Ectodermal cell (in vitro differentiated cells): Measurements from ENCODE around the gene API5.
"Not testable (repeated sequence)": the region's sequence is repeated elsewhere in the genome, so short reads cannot be mapped to it uniquely, and the experiment has no call there.

Experiments
- H3K27ac ChIP-seq: 2 replicates; pipeline ENCODE4 v1.7.0; 2013; ENCODE audit warnings: mild to moderate bottlenecking, low read depth, low read length; ENCODE audit not compliant: insufficient read depth, poor library complexity, severe bottlenecking
- H3K27me3 ChIP-seq: 2 replicates; pipeline ENCODE4 v1.7.0; 2013; ENCODE audit warnings: mild to moderate bottlenecking, low read length; ENCODE audit not compliant: insufficient read depth, control insufficient read depth, poor library complexity, severe bottlenecking
- H3K36me3 ChIP-seq: one replicate; pipeline ENCODE4 v1.7.0; 2013; ENCODE audit warnings: low read length; ENCODE audit not compliant: control insufficient read depth, insufficient read depth
- H3K4me1 ChIP-seq: one replicate; pipeline ENCODE4 v1.7.0; 2013; ENCODE audit warnings: low read length; ENCODE audit not compliant: control insufficient read depth, insufficient read depth
- H3K4me3 ChIP-seq: 2 replicates; pipeline ENCODE4 v1.7.0; 2013; ENCODE audit warnings: low read depth, low read length, control low read depth; ENCODE audit not compliant: insufficient read depth
- H3K9me3 ChIP-seq: 2 replicates; pipeline ENCODE4 v1.7.0; 2013; ENCODE audit warnings: mild to moderate bottlenecking, low read length, moderate library complexity; ENCODE audit not compliant: control insufficient read depth
- WGBS, 2 experiments: methylation state at CpG; one replicate each; pipeline ENCODE4 v1.1.7; 2013; ENCODE audit warnings: missing lambda C conversion rate in 2 of 2; 5-methylcytosine and 5-hydroxymethylcytosine counted together

API5 gene

DNA sequence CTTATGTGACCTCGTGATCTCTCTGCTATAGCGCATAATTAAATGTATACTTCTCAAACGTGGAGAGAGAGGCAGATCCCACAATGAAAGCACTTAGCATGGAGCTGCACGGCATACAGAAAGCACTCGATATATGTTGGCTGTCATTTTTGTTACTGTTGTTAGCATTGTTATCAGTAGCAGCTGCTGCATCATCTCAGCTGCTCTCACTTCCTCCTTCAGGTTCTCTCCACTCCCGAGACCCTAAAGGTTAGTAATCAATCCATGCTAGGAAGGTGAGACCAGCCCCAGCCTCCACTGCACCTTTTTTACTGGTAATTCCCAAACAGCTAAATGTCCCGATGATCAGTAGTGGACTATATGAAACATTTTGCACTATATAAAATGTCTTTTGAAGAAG, 13.4 kb upstream of the API5 start:
- no peaks in the 10 kb centered on the region for H3K9me3 ChIP-seq
- no peaks in the 10 kb centered on the region for H3K27me3 ChIP-seq
- no peak overlapping the region for H3K4me3 ChIP-seq
- no peaks in the 10 kb centered on the region for H3K4me1 ChIP-seq
- no peaks in the 10 kb centered on the region for H3K36me3 ChIP-seq
- 84 to 85% methylated on average over 6 to 7 of the region's 7 CpGs for WGBS, 2 experiments
- no peak overlapping the region for H3K27ac ChIP-seq

DNA sequence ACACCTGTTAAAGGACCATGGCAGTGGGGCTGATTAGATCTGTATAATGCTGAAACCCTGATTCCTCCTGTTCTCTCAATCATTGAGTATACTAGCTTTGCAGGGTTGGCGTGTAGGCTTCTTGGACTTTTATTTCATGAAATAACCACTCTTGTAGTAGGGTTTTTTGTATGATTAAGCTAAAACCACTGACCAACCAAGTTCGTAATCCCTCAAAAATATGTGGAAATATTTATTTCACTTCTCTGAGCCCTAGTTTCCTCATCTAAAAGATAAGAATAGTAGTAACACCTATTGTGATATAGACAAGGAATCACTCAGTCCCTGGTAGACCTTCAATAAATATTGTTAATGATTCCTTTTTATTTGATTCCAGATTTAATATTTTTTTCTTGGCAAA, 4.2 kb downstream of the API5 start:
- no peaks in the 10 kb centered on the region for H3K9me3 ChIP-seq
- WGBS, 2 experiments = 57% methylated on average over 1 of the region's 2 CpGs; no CpG with 5 or more reads in 1 of the 2 experiments
- H3K4me1 ChIP-seq = no peaks in the 10 kb centered on the region
- no peak overlapping the region for H3K4me3 ChIP-seq
- H3K27ac ChIP-seq = no peak overlapping the region
- peaks cover 6% of the 10 kb centered on the region for H3K36me3 ChIP-seq
- no peaks in the 10 kb centered on the region for H3K27me3 ChIP-seq

- Histone ChIP-seq H3K9me3 (no peaks in the 10 kb centered on the region), H3K4me3 (no peak overlapping the region), H3K36me3 (peaks cover 11% of the 10 kb centered on the region), H3K27ac (no peak overlapping the region), H3K27me3 (no peaks in the 10 kb centered on the region), H3K4me1 (no peaks in the 10 kb centered on the region)
- WGBS, 2 experiments = 91 to 94% methylated on average over 6 of the region's 6 CpGs
Measured at GRCh38 chr11:43316451-43316850, 4.7 kb downstream of the API5 start.

DNA sequence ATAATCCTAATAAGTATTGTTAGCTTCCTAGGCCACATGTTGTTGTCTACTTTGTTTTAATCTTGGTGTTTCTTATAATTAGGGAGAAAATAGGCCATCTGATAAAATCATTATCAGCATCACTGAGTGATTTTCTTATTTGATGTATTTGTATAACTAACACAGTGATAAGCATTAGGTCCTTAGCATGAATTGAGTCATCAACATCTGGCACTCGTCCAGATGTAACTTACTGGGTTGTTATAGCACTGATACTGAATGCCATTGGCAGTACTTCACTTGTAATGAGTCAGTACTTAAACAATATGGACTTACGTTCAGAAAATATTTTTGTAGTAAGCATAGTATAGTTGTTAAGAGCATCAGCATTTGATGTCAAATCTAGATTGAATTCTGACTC, 16.2 kb downstream of the API5 start:
- Histone ChIP-seq H3K4me3 (no peak overlapping the region), H3K9me3 (no peaks in the 10 kb centered on the region), H3K27ac (no peak overlapping the region), H3K27me3 (no peaks in the 10 kb centered on the region), H3K36me3 (peaks cover 56% of the 10 kb centered on the region), H3K4me1 (no peaks in the 10 kb centered on the region)
- 94 to 96% methylated on average over 2 of the region's 2 CpGs for WGBS, 2 experiments

DNA sequence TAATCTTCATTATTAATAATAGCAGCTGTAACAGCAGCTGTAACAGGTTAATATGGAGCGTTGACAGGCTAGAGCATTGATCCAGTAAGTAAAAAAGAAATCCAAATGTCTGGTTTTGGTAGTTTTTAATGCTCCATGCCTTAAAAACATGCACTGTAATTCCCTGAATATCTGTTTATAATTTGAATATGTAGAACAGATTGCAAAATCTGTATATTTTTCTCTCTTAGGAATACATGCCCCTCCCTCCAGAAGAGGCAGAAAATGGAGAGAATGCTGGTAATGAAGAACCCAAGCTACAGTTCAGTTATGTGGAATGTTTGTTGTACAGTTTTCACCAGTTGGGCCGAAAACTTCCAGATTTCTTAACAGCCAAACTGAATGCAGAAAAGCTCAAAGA, 16.7 kb downstream of the API5 start:
- no peak overlapping the region for H3K27ac ChIP-seq
- no peaks in the 10 kb centered on the region for H3K27me3 ChIP-seq
- H3K4me3 ChIP-seq = no peak overlapping the region
- H3K36me3 ChIP-seq = peaks cover 56% of the 10 kb centered on the region
- no peaks in the 10 kb centered on the region for H3K4me1 ChIP-seq
- H3K9me3 ChIP-seq = no peaks in the 10 kb centered on the region
- WGBS, 2 experiments = 93 to 97% methylated on average over 2 of the region's 2 CpGs

DNA sequence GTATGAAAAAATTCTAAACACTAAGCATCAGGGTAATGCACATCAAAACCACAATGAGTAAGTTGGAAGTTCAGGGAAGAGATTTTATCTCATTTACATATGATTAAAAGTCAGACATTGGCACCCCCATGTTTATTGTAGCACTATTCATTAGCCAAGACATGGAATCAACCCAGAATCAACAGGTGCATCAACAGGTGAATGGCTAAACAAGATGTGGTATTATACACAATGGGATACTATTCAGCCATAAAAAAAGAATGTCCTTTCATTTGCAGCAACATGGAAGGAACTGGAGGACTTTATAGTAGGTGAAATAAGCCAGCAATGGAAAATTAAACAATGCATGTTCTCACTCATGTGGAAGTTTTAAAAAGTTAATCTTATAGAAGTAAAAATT, 29.4 kb downstream of the API5 start:
- no peak overlapping the region for H3K4me3 ChIP-seq
- H3K27ac ChIP-seq = no peak overlapping the region
- H3K9me3 ChIP-seq = no peaks in the 10 kb centered on the region
- H3K36me3 ChIP-seq = peaks cover 25% of the 10 kb centered on the region
- H3K4me1 ChIP-seq = no peaks in the 10 kb centered on the region
- no peaks in the 10 kb centered on the region for H3K27me3 ChIP-seq

GRCh38 chr11:43351426-43351825, 39.6 kb downstream of the API5 start:
- H3K4me3 ChIP-seq, H3K27ac ChIP-seq, H3K9me3 ChIP-seq, H3K27me3 ChIP-seq, H3K36me3 ChIP-seq, H3K4me1 ChIP-seq: not testable (repeated sequence)
- 7% methylated on average over 2 of the region's 17 CpGs; no CpG with 5 or more reads in 1 of the 2 experiments for WGBS, 2 experiments

- H3K27ac ChIP-seq = no peak overlapping the region
- no peaks in the 10 kb centered on the region for H3K36me3 ChIP-seq
- no peaks in the 10 kb centered on the region for H3K4me1 ChIP-seq
- H3K4me3 ChIP-seq = no peak overlapping the region
- WGBS, 2 experiments = 93% methylated on average over 3 of the region's 4 CpGs; no CpG with 5 or more reads in 1 of the 2 experiments
- H3K27me3 ChIP-seq = no peaks in the 10 kb centered on the region
- H3K9me3 ChIP-seq = no peaks in the 10 kb centered on the region
Measured at GRCh38 chr11:43354311-43354710, 42.5 kb downstream of the API5 start.

- Histone ChIP-seq H3K27ac (no peak overlapping the region), H3K27me3 (no peaks in the 10 kb centered on the region)
Measured at GRCh38 chr11:43356336-43356735, 44.5 kb downstream of the API5 start.

DNA sequence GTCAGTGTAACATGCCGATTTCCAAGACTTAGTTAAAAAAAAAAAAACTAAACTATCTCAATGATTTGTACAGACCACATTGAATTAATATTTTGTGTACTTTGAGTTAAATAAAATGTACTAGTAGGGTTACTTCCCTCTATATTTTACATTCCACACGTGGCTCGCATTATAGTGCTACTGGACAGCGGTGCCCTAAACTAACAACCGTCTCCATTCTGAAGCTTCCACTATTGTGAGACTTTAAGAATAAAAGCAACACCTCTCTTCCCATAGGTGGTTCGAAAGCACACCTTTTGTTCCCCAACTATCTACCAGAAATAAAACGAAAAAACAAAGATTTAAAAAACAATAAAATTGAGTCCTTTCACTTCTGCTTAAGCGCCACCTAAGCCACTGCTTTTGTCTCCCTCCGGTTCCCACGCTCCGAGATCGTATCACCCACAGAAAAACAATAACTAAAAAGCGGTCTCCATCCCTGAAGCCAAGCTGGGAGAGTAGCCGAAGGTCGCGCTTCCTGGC, 46.5 kb downstream of the API5 start:
- Histone ChIP-seq H3K4me1 (peaks cover 11% of the 10 kb centered on the region), H3K9me3 (no peaks in the 10 kb centered on the region), H3K4me3 (peak overlapping the region; percentile 92), H3K36me3 (no peaks in the 10 kb centered on the region), H3K27me3 (no peaks in the 10 kb centered on the region), H3K27ac (peak overlapping the region; percentile 87)
- 17 to 21% methylated on average over 15 to 16 of the region's 16 CpGs for WGBS, 2 experiments

More at GRCh38 chr11:43356336-43356735, 44.5 kb downstream of the API5 start:
- no peak overlapping the region for H3K4me3 ChIP-seq
- H3K9me3 ChIP-seq = no peaks in the 10 kb centered on the region
- H3K36me3 ChIP-seq = no peaks in the 10 kb centered on the region
- H3K4me1 ChIP-seq = peaks cover 11% of the 10 kb centered on the region
